GM13976 (cell line): ENCODE results near the gene PRR3.

Experiments used
- DNase-seq: peaks from one replicate; pipeline ENCODE4 v3.0.0; 2012; ENCODE audit warnings: low spot score
- in situ Hi-C: fragments of 300-500 bp; cut with MboI; formaldehyde crosslinking; loops from one replicate; pipeline ENCODE4 v1.12.0; 2022; ENCODE audit warnings: low sequenced_read_pairs, mixed read lengths, inconsistent platforms; ENCODE audit not compliant: unreplicated experiment
- TF ChIP-seq, protein P1 (sequence below): IDR thresholded peaks from 2 replicates; pipeline ENCODE4 v1.5.1; 2012; ENCODE audit warnings: borderline replicate concordance, mild to moderate bottlenecking; ENCODE audit not compliant: insufficient read depth; ENCODE audit errors: extremely low read depth, missing control alignments, control extremely low read depth

PRR3 gene

DNA sequence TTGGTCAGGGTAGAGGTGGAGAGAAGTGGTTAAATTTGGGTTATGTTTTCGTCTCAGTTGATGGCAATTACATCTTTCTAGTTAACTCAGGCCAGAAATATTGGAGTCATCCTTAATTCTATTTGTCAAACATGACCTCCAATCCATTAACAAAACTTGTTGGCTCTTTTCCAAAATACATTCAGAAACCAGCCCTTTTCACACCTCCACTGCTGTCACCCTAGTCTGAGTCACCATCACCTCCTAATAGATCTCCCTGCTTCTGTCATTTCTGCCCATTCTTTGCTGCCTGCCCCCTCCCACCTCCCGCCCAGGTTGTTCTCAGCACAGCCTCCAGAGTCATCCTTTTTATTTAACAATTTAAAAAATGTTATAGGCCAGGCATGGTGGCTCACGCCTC lies 11.2 kb downstream of the PRR3 start:
- DNase-seq = no peak
- in situ Hi-C loops = no loop called here
- TF ChIP-seq, protein P1, sequence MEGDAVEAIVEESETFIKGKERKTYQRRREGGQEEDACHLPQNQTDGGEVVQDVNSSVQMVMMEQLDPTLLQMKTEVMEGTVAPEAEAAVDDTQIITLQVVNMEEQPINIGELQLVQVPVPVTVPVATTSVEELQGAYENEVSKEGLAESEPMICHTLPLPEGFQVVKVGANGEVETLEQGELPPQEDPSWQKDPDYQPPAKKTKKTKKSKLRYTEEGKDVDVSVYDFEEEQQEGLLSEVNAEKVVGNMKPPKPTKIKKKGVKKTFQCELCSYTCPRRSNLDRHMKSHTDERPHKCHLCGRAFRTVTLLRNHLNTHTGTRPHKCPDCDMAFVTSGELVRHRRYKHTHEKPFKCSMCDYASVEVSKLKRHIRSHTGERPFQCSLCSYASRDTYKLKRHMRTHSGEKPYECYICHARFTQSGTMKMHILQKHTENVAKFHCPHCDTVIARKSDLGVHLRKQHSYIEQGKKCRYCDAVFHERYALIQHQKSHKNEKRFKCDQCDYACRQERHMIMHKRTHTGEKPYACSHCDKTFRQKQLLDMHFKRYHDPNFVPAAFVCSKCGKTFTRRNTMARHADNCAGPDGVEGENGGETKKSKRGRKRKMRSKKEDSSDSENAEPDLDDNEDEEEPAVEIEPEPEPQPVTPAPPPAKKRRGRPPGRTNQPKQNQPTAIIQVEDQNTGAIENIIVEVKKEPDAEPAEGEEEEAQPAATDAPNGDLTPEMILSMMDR = no peak

DNA sequence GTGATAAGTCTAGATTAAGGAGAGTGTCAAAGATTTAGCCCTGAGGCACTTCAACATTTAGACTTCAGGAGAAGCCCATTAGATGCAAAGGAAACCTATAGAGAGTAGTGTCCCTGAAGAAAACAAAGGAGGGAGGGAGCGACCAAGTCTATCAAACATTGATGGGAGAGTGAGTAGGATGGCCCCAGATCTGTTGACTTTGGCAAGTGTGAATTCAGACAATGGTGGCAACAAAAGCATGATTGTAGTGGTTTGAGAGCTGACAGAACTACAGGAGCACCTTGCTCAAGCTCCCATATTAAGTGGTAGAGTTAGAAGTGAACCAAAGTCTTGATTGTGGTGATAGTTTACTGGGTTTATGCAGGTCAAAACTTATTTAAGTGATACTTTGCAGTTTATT lies 13.2 kb downstream of the PRR3 start:
- TF ChIP-seq, protein P1 = no peak
- no peak for DNase-seq
- in situ Hi-C loops = no loop called here

DNA sequence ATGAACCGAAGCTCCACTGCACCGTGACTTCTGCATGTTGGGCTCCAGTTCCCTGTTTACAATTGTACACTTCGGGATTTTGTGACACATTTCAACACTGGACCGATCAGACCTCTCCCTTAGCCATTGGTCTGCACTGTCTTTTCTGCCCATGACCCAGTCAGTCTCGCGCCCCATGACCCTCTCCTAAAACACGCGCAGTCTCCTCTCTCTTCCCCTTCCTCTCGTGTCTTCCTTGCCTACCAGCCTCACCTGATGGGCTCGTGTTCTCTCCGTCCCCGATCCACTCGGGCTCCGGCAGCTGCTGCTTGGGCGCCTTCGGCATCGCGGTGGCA lies 13.6 kb downstream of the PRR3 start:
- TF ChIP-seq, protein P1 = no peak
- DNase-seq = no peak
- in situ Hi-C loops = no loop called here

DNA sequence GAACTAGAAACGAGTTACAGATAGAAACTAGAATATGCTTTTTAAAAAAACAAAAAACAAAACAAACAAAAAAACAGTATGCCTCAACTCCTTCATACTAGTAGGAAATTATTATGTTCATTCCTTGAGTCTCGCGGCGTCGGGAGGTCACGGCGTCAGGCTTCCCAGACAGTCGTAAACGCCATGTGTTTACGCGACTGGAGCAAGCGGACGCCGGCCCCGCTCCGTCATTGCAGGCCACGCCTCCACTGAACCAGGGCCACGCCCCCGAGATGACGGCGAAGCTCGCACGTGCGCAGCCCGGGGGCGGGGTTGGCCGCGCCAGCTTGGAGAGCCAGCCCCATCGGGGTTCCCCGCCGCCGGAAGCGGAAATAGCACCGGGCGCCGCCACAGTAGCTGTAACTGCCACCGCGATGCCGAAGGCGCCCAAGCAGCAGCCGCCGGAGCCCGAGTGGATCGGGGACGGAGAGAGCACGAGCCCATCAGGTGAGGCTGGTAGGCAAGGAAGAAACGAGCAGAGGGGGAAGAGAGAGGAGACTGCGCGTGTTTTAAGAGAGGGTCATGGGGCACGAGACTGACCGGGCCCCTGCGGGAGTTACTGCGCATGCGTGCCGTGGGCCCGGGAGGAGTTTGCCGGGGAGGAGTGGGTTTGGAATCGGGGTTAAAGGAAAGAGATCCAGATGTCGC lies 14.1 kb downstream of the PRR3 start, which contains the start of gene ABCF1:
Gene ABCF1 (plus strand): TSS at position 368 of the 687 bp plus-strand sequence. CDS start 46 bp downstream, at position 414.
- in situ Hi-C loops = no loop called here
- TF ChIP-seq, protein P1 = no peak
- peak; percentile 99 for DNase-seq

DNA sequence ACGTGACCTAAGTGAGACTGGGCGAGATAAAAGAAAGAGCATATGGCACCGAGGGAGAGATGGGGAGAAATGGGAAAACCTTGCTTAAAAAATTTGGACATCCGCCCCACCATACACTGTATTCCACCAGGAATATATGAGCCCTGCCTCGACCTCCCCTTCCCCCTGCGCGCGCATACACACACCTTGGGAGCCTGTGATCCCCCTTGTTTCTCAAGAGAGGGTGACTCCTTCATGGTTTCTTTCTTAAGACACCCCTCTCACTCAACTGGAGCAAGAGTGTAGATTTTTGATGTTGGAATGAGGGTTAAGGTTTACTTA lies 14.6 kb downstream of the PRR3 start:
- in situ Hi-C loops = no loop called here
- TF ChIP-seq, protein P1 = no peak
- DNase-seq = no peak

DNA sequence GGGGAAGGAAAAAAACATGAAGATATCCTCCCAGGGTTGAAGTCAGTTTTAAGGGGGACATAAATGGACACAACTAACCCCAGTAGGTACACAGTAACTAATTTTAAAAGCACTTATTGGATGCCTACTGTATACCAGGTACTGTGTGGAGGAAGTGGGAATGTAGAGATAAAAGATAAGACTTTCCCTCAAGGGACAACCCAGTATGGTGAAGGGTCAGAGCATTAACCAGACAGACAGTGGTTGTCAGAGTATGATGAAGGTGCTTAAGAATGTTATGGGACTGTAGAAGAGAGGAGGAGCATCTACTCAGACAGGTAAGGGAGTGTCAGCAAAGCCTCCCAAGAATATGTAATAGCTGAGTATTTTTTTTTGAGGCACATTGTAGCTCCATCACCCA lies 15.1 kb downstream of the PRR3 start:
- no peak for DNase-seq
- in situ Hi-C loops = no loop called here
- TF ChIP-seq, protein P1 = no peak
